ENCODE measurements around the gene NFE2L1.
"Not testable (repeated sequence)": the region's sequence is repeated elsewhere in the genome, so short reads cannot be mapped to it uniquely, and the experiment has no call there.

Gene NFE2L1

GRCh38 chr17:48047741-48048383 is at the start of gene NFE2L1:
TSS of gene NFE2L1 (plus strand) at chr17:48048359. CDS start at chr17:48051119, 2,760 bp downstream.
- peak within 1 kb of the TSS; percentile 96 for H3K27ac ChIP-seq
- TF ChIP-seq ZFX (IDR thresholded peaks at IDR 0.05; ENCODE audit: borderline replicate concordance) (no peak), CTCF (IDR thresholded peaks at IDR 0.05) (no peak)

- no peak overlapping the region for H3K27ac ChIP-seq
- TF ChIP-seq CTCF (IDR thresholded peaks at IDR 0.05), result no peak
- TF ChIP-seq ZFX (IDR thresholded peaks at IDR 0.05; ENCODE audit: borderline replicate concordance), result no peak
These were observed 48.6 kb upstream of the NFE2L1 start for GRCh38 chr17:47999582-47999981.

GRCh38 chr17:48001197-48001596 is 47.0 kb upstream of the NFE2L1 start:
- TF ChIP-seq CTCF (IDR thresholded peaks at IDR 0.05) (no peak), ZFX (IDR thresholded peaks at IDR 0.05; ENCODE audit: borderline replicate concordance) (no peak)
- no peak overlapping the region for H3K27ac ChIP-seq

- H3K27ac ChIP-seq, result not testable (repeated sequence)
These were observed 46.5 kb upstream of the NFE2L1 start for GRCh38 chr17:48001657-48002056.

GRCh38 chr17:48002266-48002915 is 45.8 kb upstream of the NFE2L1 start:
- TF ChIP-seq ZFX (IDR thresholded peaks at IDR 0.05; ENCODE audit: borderline replicate concordance) (no peak), CTCF (IDR thresholded peaks at IDR 0.05) (no peak)

GRCh38 chr17:48002916-48003416 is 45.2 kb upstream of the NFE2L1 start:
- no peak for TF ChIP-seq ZFX (IDR thresholded peaks at IDR 0.05; ENCODE audit: borderline replicate concordance)
- no peak for TF ChIP-seq CTCF (IDR thresholded peaks at IDR 0.05)
- H3K27ac ChIP-seq, result no peak overlapping the region

More at GRCh38 chr17:48002266-48002915, 45.8 kb upstream of the NFE2L1 start:
- no peak overlapping the region for H3K27ac ChIP-seq

- no peak overlapping the region for H3K27ac ChIP-seq
- no peak for TF ChIP-seq CTCF (IDR thresholded peaks at IDR 0.05)
- TF ChIP-seq ZFX (IDR thresholded peaks at IDR 0.05; ENCODE audit: borderline replicate concordance), result no peak
These were observed 44.6 kb upstream of the NFE2L1 start for GRCh38 chr17:48003417-48004151.

Data from 22Rv1 (cell line).